HL-60 (cell line): ENCODE results near the gene PLXNB2.

Experiments
- DNase-seq, 2 experiments: peaks; one replicate each; pipeline ENCODE4 v3.0.0-alpha.2; 2010 to 2020; ENCODE audit warnings: low read depth in 1 of 2, low spot score in 1 of 2
- H3K27ac ChIP-seq: fragments of 250-450 bp; sonication (Bioruptor Pico); replicated peaks from 2 replicates; pipeline ENCODE4 v1.5.1; 2020; ENCODE audit warnings: mild to moderate bottlenecking, moderate library complexity
- H3K27me3 ChIP-seq: fragments of 250-450 bp; sonication (Bioruptor Pico); 2 replicates; pipeline ENCODE4 v1.5.1; 2021; ENCODE audit warnings: mild to moderate bottlenecking, moderate library complexity; ENCODE audit not compliant: insufficient read depth, poor library complexity, severe bottlenecking
- H3K4me3 ChIP-seq: replicated peaks from 2 replicates; pipeline ENCODE4 v1.5.1; 2011; ENCODE audit warnings: mild to moderate bottlenecking, control low read depth, low read length; ENCODE audit not compliant: insufficient read depth
- GABPA ChIP-seq: IDR thresholded peaks from 2 replicates; pipeline ENCODE4 v1.6.1; 2012; ENCODE audit warnings: low read depth
- POLR2AphosphoS5 ChIP-seq: IDR thresholded peaks from 2 replicates; pipeline ENCODE4 v1.6.1; 2012; ENCODE audit warnings: low read depth
- SPI1 ChIP-seq: IDR thresholded peaks from 2 replicates; pipeline ENCODE4 v1.6.1; 2012; ENCODE audit warnings: low read depth, mild to moderate bottlenecking, borderline replicate concordance
- TF ChIP-seq, protein P1 (sequence below): IDR thresholded peaks from 2 replicates; pipeline ENCODE4 v1.6.1; 2012; ENCODE audit warnings: low read depth; ENCODE audit not compliant: insufficient replicate concordance
- TF ChIP-seq, protein P2 (sequence below): IDR thresholded peaks from one replicate; pipeline ENCODE4 v1.5.1; 2011; ENCODE audit warnings: low read length, control low read depth, inconsistent platforms; ENCODE audit not compliant: insufficient read depth

The PLXNB2 gene

GRCh38 chr22:50233223-50233622, 74.2 kb downstream of the PLXNB2 start:
- TF ChIP-seq GABPA (no peak), SPI1 (no peak)
- TF ChIP-seq, protein P1, sequence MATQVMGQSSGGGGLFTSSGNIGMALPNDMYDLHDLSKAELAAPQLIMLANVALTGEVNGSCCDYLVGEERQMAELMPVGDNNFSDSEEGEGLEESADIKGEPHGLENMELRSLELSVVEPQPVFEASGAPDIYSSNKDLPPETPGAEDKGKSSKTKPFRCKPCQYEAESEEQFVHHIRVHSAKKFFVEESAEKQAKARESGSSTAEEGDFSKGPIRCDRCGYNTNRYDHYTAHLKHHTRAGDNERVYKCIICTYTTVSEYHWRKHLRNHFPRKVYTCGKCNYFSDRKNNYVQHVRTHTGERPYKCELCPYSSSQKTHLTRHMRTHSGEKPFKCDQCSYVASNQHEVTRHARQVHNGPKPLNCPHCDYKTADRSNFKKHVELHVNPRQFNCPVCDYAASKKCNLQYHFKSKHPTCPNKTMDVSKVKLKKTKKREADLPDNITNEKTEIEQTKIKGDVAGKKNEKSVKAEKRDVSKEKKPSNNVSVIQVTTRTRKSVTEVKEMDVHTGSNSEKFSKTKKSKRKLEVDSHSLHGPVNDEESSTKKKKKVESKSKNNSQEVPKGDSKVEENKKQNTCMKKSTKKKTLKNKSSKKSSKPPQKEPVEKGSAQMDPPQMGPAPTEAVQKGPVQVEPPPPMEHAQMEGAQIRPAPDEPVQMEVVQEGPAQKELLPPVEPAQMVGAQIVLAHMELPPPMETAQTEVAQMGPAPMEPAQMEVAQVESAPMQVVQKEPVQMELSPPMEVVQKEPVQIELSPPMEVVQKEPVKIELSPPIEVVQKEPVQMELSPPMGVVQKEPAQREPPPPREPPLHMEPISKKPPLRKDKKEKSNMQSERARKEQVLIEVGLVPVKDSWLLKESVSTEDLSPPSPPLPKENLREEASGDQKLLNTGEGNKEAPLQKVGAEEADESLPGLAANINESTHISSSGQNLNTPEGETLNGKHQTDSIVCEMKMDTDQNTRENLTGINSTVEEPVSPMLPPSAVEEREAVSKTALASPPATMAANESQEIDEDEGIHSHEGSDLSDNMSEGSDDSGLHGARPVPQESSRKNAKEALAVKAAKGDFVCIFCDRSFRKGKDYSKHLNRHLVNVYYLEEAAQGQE, result no peak
- TF ChIP-seq, protein P2, sequence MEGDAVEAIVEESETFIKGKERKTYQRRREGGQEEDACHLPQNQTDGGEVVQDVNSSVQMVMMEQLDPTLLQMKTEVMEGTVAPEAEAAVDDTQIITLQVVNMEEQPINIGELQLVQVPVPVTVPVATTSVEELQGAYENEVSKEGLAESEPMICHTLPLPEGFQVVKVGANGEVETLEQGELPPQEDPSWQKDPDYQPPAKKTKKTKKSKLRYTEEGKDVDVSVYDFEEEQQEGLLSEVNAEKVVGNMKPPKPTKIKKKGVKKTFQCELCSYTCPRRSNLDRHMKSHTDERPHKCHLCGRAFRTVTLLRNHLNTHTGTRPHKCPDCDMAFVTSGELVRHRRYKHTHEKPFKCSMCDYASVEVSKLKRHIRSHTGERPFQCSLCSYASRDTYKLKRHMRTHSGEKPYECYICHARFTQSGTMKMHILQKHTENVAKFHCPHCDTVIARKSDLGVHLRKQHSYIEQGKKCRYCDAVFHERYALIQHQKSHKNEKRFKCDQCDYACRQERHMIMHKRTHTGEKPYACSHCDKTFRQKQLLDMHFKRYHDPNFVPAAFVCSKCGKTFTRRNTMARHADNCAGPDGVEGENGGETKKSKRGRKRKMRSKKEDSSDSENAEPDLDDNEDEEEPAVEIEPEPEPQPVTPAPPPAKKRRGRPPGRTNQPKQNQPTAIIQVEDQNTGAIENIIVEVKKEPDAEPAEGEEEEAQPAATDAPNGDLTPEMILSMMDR, result no peak
- Histone ChIP-seq H3K27ac (no peak overlapping the region), H3K27me3 (no peaks in the 10 kb centered on the region), H3K4me3 (no peak overlapping the region)
- no peak for DNase-seq

DNA sequence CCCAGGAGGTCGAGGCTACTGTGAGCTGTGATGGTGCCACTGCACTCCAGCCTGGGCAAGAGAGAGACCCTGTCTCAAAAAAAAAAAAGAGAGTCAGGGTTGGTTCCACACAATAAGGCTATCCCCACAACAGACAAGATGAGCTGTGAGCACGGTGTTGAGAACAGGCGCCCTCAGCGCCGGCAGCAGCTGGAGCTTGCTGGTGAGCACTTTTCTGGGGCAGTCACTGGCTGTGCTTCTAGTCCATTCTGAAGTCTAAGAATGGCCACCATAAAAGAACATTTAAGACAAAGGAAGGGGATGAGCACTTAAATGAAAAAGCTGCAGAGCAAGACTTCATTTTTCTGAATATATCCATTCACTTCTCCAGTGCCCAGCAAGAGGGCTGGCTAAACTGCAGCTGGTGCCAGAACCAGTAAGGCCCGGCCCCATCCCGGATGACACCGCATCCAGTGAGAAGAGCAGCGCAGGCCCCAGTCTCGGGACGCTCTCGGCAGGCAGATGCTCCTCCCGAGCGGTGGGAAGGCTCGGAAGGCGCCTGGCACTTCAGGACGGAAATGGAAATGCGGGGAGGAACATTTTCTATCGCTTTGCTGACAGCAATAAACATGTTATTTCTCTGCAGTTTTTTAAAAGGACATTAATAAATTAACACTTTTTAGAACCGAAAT, 74.8 kb downstream of the PLXNB2 start:
- H3K4me3 ChIP-seq, result no peak overlapping the region
- no peak for TF ChIP-seq SPI1
- TF ChIP-seq, protein P2, result no peak
- TF ChIP-seq, protein P1, result no peak
- TF ChIP-seq GABPA, result no peak
- no peak for TF ChIP-seq POLR2AphosphoS5
- no peaks in the 10 kb centered on the region for H3K27me3 ChIP-seq
- no peak for DNase-seq
- H3K27ac ChIP-seq, result no peak overlapping the region

GRCh38 chr22:50229370-50229769, 78.1 kb downstream of the PLXNB2 start:
- H3K27ac ChIP-seq, result no peak overlapping the region
- DNase-seq, result no peak
- H3K4me3 ChIP-seq, result no peak overlapping the region
- TF ChIP-seq, protein P1, result no peak
- TF ChIP-seq SPI1, result no peak
- no peak for TF ChIP-seq POLR2AphosphoS5
- TF ChIP-seq GABPA, result no peak
- TF ChIP-seq, protein P2, result no peak
- H3K27me3 ChIP-seq, result no peaks in the 10 kb centered on the region
